ENCODE measurements around the gene RIOK2.

- TF ChIP-seq CTCF (IDR thresholded peaks at IDR 0.05; ENCODE audit: poor library complexity) (no peak), EZH2phosphoT487 (IDR thresholded peaks at IDR 0.05; ENCODE audit: low read depth, severe bottlenecking, unreplicated experiment) (no peak)
Observed at GRCh38 chr5:97111616-97112015, 71.4 kb downstream of the RIOK2 start.

Data from hepatocyte (in vitro differentiated cells).